Natural killer cell treated with Interleukin-12 subunit alpha and Interleukin-12 subunit beta and Interleukin-15 and Interleukin-18, amount 100 ng/mL, for 72 hours (primary cell): ENCODE measurements around the gene KPNA2. TPM values are rescaled to one million over a fixed set of nuclear protein-coding genes. Genes with fewer than 3 reads are reported as not detected.
A peak's percentile ranks its signal among the peaks of the same experiment; 100 is the strongest.
"Not testable (repeated sequence)": the region's sequence is repeated elsewhere in the genome, so short reads cannot be mapped to it uniquely, and the experiment has no call there.

Experiments used
- ATAC-seq, 2 donors: fragments of 150-1000 bp; cut with Tn5 transposase in 1 of 2; sonication (Bioruptor Pico), chemical (Tn5 transposase) in 1 of 2; 2 replicates each; pipeline ENCODE4 v1.10.0; 2021
- DNase-seq: peaks from one replicate; pipeline ENCODE4 v3.0.0; 2022; ENCODE audit warnings: low spot score
- H3K27ac Mint-ChIP-seq, 2 donors: 1 replicate in 1 of 2; 2 replicates in 1 of 2; pipeline ENCODE4 v1.8.0; 2022; ENCODE audit warnings: mixed read lengths in 2 of 2, mild to moderate bottlenecking in 1 of 2, moderate library complexity in 1 of 2
- H3K27me3 Mint-ChIP-seq, 2 donors: 1 replicate in 1 of 2; 2 replicates in 1 of 2; pipeline ENCODE4 v1.8.0; 2022; ENCODE audit warnings: mixed read lengths in 2 of 2
- H3K36me3 Mint-ChIP-seq: one replicate; pipeline ENCODE4 v1.8.0; 2022; ENCODE audit warnings: mixed read lengths
- H3K4me1 Mint-ChIP-seq, 2 donors: 1 replicate in 1 of 2; 2 replicates in 1 of 2; pipeline ENCODE4 v1.8.0; 2022; ENCODE audit warnings: low read depth in 2 of 2, mixed read lengths in 2 of 2, mild to moderate bottlenecking in 1 of 2
- H3K4me3 Mint-ChIP-seq: one replicate; pipeline ENCODE4 v1.8.0; 2022; ENCODE audit warnings: mixed read lengths
- H3K9me3 Mint-ChIP-seq: 2 replicates; pipeline ENCODE4 v1.8.0; 2022; ENCODE audit warnings: mixed read lengths
- total RNA-seq, 2 donors: library from RNA; stranded (reverse); gene quantifications; one replicate each; pipeline ENCODE4 v1.2.3, GENCODE V29; 2022

The KPNA2 gene
- total RNA-seq: 100 to 1,000 TPM; 172 to 218 TPM

GRCh38 chr17:68035523-68036303 is at the start of gene KPNA2:
KPNA2 (plus strand) TSS chr17:68035735; CDS start chr17:68037133, 1,398 bp downstream.
- H3K4me3 Mint-ChIP-seq: peak within 1 kb of the TSS; percentile 91
- H3K9me3 Mint-ChIP-seq: no peaks in the 10 kb centered on the region
- peaks cover 18% of the 10 kb centered on the region for H3K36me3 Mint-ChIP-seq
- H3K27ac Mint-ChIP-seq: peak within 1 kb of the TSS; percentile 86 to 92
- H3K4me1 Mint-ChIP-seq: peaks cover 8 to 12% of the 10 kb centered on the region in 2 donors
- peak; percentile 95 for DNase-seq
- H3K27me3 Mint-ChIP-seq: no peaks in the 10 kb centered on the region
- peak; percentile 95 to 96 for ATAC-seq

DNA sequence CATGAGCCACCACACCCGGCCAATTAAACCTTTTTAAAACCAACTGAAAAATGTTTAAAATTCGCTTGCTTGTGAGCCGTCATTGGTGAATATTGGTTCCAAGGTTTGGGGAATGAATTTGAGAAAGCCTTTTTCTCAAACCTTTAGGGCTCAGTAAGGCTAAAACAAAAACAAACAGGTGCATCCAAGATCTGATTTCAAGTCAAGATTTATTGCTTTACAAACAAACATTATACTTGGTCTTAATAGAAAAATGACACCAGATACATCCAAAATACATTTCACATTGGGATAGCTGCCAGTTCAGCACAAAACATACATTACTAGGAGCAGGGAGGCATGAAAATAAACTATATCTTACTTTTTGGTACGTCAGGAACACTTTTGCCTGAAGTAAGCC is 44.6 kb upstream of the KPNA2 start:
- H3K4me1 Mint-ChIP-seq: peaks cover 23 to 26% of the 10 kb centered on the region in 2 donors
- ATAC-seq (no peak), DNase-seq (no peak)
- H3K9me3 Mint-ChIP-seq: no peaks in the 10 kb centered on the region
- H3K4me3 Mint-ChIP-seq: no peak overlapping the region
- no peak overlapping the region for H3K27ac Mint-ChIP-seq
- no peaks in the 10 kb centered on the region for H3K36me3 Mint-ChIP-seq
- peaks cover 8 to 10% of the 10 kb centered on the region in 2 donors for H3K27me3 Mint-ChIP-seq

DNA sequence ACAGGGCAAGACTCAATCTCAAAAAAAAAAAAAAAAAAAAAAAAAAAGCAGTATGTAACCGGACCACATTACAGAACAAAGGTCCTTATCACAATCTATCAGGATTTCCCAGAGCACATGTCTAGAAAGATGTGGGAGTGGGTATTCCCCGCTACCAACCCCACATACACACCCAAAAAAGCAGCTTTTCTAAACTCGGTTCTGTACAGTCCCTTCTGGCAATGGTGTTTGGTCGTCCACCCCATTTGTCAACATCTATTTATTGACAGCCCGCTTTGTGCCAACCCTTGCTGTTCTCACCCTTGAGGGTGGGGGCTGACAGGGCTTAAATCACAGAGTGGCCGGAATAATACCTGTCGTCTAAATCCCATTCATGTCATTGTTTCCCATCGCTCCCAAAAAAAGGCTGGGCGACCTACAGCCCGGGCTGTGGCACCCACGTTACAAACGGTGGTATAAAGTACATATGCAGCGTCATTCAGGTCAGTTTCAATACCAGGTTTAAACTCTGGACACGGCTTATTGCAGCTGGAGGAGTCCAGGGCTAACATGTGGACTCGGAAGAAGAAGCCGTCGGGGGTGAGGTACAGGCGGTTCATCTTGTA is 42.9 kb upstream of the KPNA2 start:
- H3K4me1 Mint-ChIP-seq: peaks cover 30 to 34% of the 10 kb centered on the region in 2 donors
- ATAC-seq (no peak), DNase-seq (no peak)
- peaks cover 15 to 16% of the 10 kb centered on the region in 2 donors for H3K27me3 Mint-ChIP-seq
- H3K36me3 Mint-ChIP-seq: no peaks in the 10 kb centered on the region
- no peaks in the 10 kb centered on the region for H3K9me3 Mint-ChIP-seq
- peak overlapping the region; percentile 97 for H3K4me3 Mint-ChIP-seq
- peak overlapping the region; percentile 94 to 95 for H3K27ac Mint-ChIP-seq

DNA sequence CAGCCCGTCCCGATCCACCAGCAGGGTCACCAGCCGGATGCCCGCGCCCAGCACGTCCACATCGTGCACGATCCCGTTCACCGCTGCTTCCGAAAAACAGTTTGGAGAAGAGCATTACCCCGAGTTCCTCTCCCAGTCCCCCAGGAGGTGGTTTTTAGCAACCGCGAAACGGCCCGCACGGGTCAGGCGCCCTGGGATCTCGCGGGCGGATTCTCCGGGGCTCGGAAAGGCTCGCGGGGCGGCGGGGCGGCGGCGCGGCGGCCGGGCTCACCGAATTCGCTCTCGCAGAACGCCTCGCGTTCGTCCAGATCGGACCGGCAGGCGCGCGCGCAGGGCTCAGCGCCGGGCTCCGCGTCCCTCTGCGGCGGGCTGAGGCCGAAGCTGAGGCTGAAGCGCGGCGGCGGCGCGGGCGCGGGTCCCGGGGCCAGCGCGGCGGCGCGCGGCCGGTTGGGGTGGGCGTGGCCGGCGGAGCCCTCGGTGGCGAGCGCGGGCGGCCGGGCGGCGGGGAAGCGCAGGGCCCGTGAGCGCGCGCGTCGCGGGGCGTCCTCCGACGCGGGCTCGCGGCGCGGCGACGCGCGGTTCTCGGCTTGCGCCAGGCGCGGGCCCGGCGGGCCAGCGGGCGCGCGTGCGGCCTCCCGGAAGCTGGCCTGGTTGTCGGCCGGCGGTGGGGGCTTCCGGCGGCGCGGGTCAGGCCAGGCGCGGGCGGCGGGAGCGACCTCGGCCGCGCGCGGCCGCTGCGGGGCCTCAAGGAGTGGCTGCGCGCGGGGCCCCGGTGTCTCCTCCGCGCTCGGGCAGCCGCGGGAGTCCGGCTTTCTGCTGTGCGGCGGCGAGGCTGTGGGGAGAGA is 42.2 kb upstream of the KPNA2 start:
- Mint-ChIP-seq H3K27me3 (peaks cover 15 to 16% of the 10 kb centered on the region in 2 donors), H3K36me3 (no peaks in the 10 kb centered on the region), H3K4me3 (peak overlapping the region; percentile 97), H3K27ac (peak overlapping the region; percentile 94 to 95), H3K4me1 (peaks cover 30 to 34% of the 10 kb centered on the region in 2 donors), H3K9me3 (no peaks in the 10 kb centered on the region)
- peak; percentile 90 to 94 for ATAC-seq
- DNase-seq: peak; percentile 93

- peak overlapping the region; percentile 79 to 92 for H3K27ac Mint-ChIP-seq
- peaks cover 30 to 34% of the 10 kb centered on the region in 2 donors for H3K4me1 Mint-ChIP-seq
- H3K4me3 Mint-ChIP-seq: peak overlapping the region; percentile 94
- H3K27me3 Mint-ChIP-seq: peaks cover 16 to 19% of the 10 kb centered on the region in 2 donors
- DNase-seq (no peak), ATAC-seq (no peak)
- H3K9me3 Mint-ChIP-seq: no peaks in the 10 kb centered on the region
- no peaks in the 10 kb centered on the region for H3K36me3 Mint-ChIP-seq
These were observed 41.6 kb upstream of the KPNA2 start for GRCh38 chr17:67993998-67994361.

DNA sequence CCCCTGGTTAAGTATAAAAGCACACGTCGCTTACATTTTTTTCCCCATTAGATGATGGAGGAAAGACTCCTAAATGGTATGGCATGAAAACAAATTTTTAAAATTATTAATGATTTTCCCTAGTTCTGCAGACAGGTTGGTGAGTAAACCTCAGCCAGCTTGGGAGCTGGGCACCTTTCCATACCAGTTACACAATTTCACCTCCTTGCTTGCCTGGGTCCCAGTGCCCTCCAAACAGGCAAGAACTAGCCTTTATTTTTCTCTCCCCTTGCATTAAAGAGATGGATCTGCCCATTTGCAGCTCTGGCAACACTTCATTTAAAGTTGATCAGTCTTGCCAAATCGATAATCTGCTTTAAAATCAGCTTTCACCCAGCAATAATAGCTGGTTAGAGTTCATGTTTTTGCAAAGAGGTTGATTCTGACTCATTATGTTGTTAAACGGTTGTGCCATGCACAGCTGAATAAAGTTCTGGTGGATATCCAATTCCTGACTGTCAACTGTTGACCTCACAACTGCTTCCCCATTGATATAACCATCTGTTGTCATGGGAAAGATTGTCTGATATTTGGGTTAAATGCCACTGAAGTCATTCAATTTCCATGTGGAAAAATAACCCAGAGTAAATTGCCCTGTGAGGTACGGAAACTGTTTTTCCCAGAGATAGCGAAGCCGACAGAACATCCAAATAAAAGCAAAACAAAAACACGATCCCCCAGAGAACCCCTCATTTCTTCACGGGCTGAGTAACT is 40.5 kb upstream of the KPNA2 start:
- DNase-seq: no peak
- peak overlapping the region; percentile 79 to 92 for H3K27ac Mint-ChIP-seq

DNA sequence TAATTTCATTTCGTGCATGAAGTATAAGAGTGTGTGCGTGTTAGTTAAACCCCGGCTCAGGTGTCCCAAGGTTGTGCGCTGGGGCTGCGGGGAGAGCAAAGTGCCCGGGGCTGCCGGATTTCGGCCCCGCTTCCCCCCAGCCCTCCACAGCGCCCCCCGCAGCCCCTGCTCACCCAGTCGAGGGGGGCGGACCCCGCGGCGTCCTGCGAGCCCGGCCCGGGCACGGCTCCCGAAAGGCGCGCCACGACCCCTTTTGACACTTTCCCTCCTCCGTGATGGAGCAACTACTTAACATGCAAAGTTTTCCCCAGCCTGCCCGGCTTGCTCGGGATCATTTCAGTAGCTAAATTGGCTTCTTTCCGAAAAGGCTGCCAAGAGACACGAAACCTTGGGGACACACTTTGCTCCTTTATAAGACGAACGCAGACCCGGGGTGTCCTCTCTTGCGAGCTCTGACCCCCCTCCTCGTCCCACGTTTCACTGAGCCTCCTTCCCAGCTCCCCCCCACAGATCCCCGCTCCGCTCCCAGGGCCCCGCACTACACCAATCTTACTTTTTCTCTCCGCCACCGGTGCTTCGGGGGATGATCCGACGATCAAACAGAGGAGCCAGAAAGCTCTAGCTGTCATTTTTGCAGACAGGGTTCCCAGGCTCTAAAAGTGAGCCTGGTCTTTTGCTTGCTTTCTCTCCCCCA is 39.8 kb upstream of the KPNA2 start:
- H3K36me3 Mint-ChIP-seq: no peaks in the 10 kb centered on the region
- peak overlapping the region; percentile 79 to 92 for H3K27ac Mint-ChIP-seq
- H3K4me3 Mint-ChIP-seq: peak overlapping the region; percentile 94
- ATAC-seq: no peak
- peaks cover 16 to 19% of the 10 kb centered on the region in 2 donors for H3K27me3 Mint-ChIP-seq
- no peaks in the 10 kb centered on the region for H3K9me3 Mint-ChIP-seq
- peaks cover 30 to 34% of the 10 kb centered on the region in 2 donors for H3K4me1 Mint-ChIP-seq
- no peak for DNase-seq

More for the DNA sequence above, 40.5 kb upstream of the KPNA2 start:
- no peaks in the 10 kb centered on the region for H3K9me3 Mint-ChIP-seq
- no peak for ATAC-seq
- peak overlapping the region; percentile 94 for H3K4me3 Mint-ChIP-seq
- H3K4me1 Mint-ChIP-seq: peaks cover 30 to 34% of the 10 kb centered on the region in 2 donors
- H3K27me3 Mint-ChIP-seq: peaks cover 16 to 19% of the 10 kb centered on the region in 2 donors
- H3K36me3 Mint-ChIP-seq: no peaks in the 10 kb centered on the region

- H3K36me3 Mint-ChIP-seq, H3K9me3 Mint-ChIP-seq, DNase-seq, ATAC-seq: not testable (repeated sequence)
- Mint-ChIP-seq H3K27me3 (peaks cover 16 to 19% of the 10 kb centered on the region in 2 donors), H3K27ac (peak within 1 kb of the TSS; percentile 79 to 92), H3K4me3 (peak within 1 kb of the TSS; percentile 94), H3K4me1 (peaks cover 30 to 34% of the 10 kb centered on the region in 2 donors)
These were observed 39.0 kb upstream of the KPNA2 start, which contains the start of gene C17orf58 for GRCh38 chr17:67996301-67997171. C17orf58 (minus strand) TSS chr17:67996469; CDS start chr17:67996198, 271 bp downstream.

DNA sequence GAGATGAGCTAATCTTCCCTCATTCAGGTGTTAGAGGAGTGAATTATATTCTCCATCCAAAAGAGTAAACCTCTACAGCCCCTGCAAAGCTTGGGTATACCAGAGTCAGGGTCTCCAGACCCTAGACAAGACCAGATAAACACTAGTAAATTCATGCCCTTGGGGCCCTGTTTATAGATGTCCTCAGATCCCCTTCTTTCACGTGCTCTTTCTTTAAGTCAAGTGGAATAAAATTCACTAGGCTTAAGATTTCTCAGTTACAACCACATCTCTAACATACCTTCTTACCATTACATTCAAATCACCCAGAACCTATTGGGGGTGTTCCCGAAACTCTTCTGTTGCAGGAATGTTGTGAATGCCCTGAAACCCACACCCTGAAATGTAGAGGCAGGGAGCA is 37.1 kb upstream of the KPNA2 start:
- H3K9me3 Mint-ChIP-seq: no peaks in the 10 kb centered on the region
- no peak overlapping the region for H3K27ac Mint-ChIP-seq
- DNase-seq (no peak), ATAC-seq (no peak)
- peaks cover 25 to 29% of the 10 kb centered on the region in 2 donors for H3K4me1 Mint-ChIP-seq
- peaks cover 16 to 19% of the 10 kb centered on the region in 2 donors for H3K27me3 Mint-ChIP-seq
- no peak overlapping the region for H3K4me3 Mint-ChIP-seq
- no peaks in the 10 kb centered on the region for H3K36me3 Mint-ChIP-seq

DNA sequence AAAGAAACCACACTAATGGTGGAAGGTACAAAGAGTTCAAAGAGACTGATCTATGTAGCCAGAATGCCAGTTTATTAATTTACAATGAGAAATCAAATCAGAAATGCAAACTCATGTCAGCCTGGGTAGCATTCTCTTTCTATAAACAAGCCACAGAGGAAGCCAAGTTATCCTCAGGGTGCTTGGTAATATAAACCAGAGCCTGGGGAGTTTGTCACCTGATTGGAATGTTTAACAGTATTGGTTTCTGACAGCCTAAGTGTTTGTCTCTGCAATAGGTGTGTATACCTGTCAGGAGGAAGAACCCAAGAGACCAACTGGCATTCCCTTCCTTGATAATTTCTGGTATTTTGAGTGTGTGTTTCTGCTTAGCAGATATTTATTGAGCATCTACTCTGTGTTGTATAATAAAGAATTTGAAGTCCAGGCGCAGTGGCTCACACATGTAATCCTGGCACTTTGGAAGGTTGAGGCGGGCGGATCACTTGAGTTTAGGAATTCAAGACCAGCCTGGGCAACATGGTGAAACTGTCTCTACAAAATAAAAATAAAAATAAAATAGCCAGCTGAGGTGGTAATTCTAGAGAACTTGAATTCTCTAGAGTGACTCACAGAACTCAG is 36.1 kb upstream of the KPNA2 start:
- Mint-ChIP-seq H3K27ac (peak overlapping the region in 1 of 2 donors; percentile 23), H3K36me3 (no peaks in the 10 kb centered on the region), H3K4me3 (no peak overlapping the region), H3K9me3 (no peaks in the 10 kb centered on the region), H3K27me3 (peaks cover 16 to 19% of the 10 kb centered on the region in 2 donors), H3K4me1 (peaks cover 21 to 23% of the 10 kb centered on the region in 2 donors)
- DNase-seq: no peak
- ATAC-seq: no peak

DNA sequence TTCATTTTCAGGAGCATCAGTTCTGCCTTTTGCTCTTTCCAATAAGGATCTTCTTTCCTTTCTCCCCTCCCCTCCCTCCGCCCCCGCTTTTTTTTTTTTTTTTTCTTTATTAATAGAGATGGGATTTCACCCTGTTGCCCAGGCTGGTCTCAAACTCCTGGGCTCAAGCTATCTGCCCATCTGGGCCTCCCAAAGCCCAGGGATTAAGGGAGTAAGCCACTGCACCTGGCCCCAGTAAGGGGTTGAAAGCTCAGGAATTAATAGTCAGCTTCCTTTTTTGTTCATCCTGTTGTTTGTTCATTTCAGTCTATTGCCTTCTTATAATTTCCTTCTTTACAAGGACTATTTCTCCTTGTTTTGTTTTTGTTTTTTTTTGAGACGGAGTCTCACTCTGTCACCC is 31.3 kb upstream of the KPNA2 start:
- Mint-ChIP-seq H3K9me3 (no peaks in the 10 kb centered on the region), H3K27me3 (no peaks in the 10 kb centered on the region), H3K36me3 (no peaks in the 10 kb centered on the region), H3K27ac (no peak overlapping the region), H3K4me1 (no peaks in the 10 kb centered on the region), H3K4me3 (no peak overlapping the region)
- ATAC-seq (no peak), DNase-seq (no peak)
